NCI-H460 (cell line): ENCODE measurements around the gene IFNAR1. TPM values are rescaled to one million over a fixed set of nuclear protein-coding genes. Genes with fewer than 3 reads are reported as not detected.
A peak's percentile ranks its signal among the peaks of the same experiment; 100 is the strongest.
"Not testable (repeated sequence)": the region's sequence is repeated elsewhere in the genome, so short reads cannot be mapped to it uniquely, and the experiment has no call there.

ENCODE experiments used
- DNase-seq: peaks from one replicate; pipeline ENCODE4 v3.0.0-alpha.2; 2016; ENCODE audit warnings: low read depth; ENCODE audit errors: extremely low read depth
- total RNA-seq: library from RNA; depleted of rRNA; stranded (reverse); fragments of >200 nt; shearing (Covaris generic); gene quantifications from 2 replicates; pipeline ENCODE4 v1.2.3, GENCODE V29; 2014

The IFNAR1 gene
- total RNA-seq, 1 experiment from 2014 or later: 11.0 TPM

DNA sequence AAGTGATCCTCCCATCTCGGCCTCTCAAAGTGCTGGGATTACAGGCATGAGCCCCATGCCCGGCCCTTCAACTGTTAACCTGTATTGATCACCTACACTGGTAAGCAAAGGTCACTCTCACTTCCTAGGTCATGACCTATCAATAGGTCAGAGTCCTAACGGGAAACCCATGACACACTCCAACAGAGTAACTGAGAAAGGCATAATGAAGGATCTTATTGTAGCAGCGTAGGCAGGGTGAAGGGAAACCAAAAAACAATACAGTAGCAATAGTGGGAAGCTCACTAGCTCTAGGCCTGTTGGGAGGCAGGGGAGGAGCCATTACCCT, 19.5 kb upstream of the IFNAR1 start:
- DNase-seq: no peak

- DNase-seq: no peak
Measured at GRCh38 chr21:33305938-33306337, 18.8 kb upstream of the IFNAR1 start.

DNA sequence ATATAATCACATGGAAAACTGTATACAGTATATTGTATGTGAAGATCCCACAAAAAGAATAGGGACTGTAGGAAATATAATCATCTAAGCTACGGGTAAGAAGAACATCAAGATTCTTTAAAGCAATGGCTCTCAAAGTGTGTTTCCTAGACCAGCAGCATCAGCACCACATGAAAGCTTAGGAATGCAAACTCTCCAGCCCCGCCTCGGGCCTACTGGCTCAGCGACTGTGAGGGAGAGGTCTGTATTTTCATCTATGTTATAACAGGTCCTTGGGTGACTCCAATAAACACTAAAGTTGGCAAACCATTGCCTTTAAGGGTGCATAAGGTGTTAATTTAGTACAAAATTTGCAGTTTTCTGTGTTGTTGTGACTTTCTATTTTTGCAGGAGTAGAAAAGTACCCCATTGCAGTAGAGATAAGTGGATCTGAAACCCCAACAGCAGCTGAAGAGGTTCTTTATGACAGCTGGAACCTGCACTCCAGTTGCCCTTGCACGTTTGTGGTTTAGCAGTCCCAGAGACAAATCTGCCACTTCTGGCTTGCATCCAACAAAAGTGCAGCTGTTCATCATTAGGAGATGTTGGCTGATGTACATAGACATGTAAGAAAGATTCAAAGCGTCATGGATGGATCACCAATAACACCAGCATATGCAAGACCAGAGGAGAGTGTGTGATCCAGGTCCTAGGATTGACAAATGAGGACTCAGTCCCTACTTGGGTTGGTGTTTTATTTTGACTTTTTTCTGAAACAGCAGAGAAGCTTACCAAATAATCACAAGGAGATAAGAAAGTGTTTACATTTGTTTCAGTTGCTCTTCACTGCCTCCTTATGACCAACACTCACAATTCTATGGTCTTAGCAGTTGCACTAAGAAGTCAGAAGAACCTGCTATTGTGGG, 15.9 kb upstream of the IFNAR1 start:
- DNase-seq: no peak

- no peak for DNase-seq
Measured at GRCh38 chr21:33309778-33310177, 15.0 kb upstream of the IFNAR1 start.

DNA sequence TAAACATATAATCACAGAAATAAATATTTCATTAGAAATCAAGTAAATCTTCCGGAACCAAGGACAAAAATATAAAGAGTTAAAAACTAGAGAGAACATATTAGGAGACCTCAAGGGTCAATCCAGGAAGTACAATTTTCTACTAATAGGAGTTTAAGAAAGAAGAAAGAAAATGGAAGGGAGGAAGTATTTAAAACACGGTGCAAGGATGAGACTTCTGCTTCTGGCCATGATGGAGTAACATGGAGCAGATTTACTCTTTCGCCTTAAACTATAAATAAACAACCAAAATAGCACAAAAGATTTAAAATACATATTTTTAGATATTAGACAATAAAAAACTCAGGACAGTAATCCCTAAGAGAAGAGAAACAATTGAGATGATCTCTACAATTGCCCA, 12.6 kb upstream of the IFNAR1 start:
- DNase-seq: no peak

DNA sequence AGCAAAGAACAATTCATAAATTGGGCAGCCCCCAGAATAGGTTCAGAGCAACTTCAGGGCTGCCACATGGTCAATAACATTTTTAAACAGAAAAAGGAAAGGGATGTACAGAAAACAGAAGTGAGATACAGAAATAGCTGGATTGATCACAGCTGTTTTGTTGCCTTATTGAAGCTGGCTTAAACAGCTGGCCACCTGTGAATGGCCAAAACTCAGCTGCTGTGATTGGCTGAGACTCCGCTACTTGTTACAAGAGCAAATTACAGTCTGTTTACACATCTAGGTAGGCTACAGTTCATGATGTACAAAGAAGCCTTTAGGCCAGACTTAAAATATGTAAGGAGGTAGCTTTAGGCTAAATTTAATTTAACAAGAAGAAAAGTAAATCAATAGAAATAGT, 11.6 kb upstream of the IFNAR1 start:
- DNase-seq: no peak

DNA sequence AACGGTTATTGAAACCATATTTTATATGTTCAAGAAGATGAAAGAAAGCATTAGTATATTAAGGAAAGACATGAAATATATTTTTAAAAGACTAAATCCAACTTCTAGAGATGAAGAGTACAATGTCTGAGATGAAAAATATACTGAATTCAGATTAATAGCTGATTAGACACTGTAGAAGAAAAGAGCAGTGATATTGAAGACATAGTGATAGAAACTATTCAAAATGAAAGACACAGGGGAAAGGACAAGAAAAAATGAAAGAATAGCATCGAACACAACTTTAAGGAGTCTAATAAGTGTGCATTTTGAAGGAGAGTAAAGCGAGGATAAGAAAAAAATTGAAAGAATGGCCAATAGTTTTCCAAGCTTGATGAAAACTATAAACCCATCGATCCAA, 11.2 kb upstream of the IFNAR1 start:
- DNase-seq: no peak

GRCh38 chr21:33314111-33314510, 10.7 kb upstream of the IFNAR1 start:
- DNase-seq: no peak

GRCh38 chr21:33315946-33316710, 8.6 kb upstream of the IFNAR1 start:
- DNase-seq: no peak

- DNase-seq: no peak
Measured at GRCh38 chr21:33317145-33317544, 7.6 kb upstream of the IFNAR1 start.

DNA sequence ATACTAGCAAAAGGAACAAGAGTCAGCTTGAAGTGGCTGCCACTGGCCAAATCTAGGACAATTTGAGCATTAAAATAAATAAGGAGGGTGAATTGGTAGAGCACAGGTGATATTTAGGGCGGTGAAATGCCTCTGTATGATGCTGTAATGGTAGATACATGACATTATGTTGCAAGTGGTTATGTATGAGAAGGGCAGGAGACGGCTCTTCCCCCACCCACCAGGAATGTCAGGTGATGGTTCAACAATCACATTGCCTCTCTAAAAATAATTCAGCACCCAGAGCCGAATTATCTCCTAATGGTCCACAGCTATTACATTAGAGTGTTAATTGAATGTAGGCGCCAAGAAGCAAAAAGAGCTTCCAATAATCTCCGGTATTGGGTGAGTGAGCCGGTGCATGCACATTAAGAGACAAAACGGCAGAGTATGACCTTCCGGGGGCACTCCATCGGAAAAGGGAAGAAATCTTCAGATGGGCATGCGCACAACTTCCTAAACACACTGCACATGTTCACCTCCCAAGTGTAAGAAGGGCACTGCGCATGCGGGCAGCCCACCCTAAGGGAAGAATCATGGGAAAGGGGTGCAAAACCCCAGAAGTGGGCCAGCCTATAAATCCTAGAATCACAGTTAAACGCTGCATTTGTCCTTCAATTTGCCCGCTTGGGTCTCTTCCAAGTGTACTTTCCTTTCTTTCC, 6.8 kb upstream of the IFNAR1 start:
- DNase-seq: no peak

DNA sequence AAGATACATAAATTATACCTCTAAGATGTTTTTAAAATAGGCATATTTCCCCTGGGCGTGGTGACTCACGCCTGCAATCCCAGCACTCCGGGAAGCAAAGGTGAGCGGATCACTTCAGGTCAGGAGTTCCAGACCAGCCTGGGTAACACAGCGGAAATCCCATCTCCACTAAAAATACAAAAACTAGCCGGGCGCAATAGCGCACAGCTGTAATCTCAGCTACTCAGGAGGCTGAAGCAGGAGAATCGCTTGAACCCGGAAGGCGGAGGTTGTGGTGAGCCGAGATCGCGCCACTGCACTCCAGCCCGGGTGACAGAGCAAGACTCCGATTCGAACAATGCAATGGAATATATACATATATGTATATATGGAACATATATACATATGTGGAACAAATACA, 3.8 kb upstream of the IFNAR1 start:
- not testable (repeated sequence) for DNase-seq

- DNase-seq: not testable (repeated sequence)
Measured at GRCh38 chr21:33323610-33324009, 1.2 kb upstream of the IFNAR1 start.

DNA sequence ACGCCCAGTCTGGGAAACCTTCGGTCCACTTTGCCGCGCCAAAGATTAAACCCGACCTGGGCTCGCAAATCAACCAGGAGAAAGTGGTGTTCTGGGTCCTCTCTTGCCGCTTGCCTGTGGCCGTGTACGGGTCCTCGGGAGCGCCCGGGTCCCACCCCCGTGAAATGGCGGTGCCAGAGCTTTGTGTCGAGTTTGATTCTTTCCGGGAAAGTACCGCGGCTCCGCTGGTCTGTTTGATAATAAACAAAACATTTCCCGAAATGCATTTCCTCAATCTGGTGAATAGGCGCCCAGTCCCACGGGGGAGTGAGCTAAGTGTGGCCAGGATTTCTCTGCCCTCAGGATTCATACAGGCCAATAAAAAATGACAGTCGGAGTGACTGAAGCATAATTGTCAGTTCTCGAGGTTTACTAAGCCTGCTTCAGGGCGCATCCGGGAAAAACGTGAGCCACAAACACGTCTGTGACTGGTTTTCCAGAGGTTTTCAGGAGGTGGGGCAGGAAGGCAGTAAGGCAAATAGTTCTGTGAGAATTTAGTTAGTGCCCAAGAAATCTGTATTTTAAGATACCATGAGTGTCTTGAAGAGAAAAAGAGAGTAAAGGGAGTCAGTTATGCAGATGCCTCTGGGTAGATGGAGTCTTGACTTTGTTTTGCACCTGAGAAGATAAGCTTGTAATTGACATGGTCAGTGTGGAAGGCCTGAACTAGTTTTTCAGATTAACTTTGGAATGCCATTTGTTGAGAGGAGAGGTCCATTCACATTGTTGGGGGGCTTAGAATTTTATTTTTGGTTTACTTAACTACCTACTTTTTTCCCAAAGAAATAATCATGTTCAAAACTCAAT, 675 bp downstream of the IFNAR1 start:
- peak; percentile 6 for DNase-seq

- no peak for DNase-seq
Measured at GRCh38 chr21:33327326-33327725, 2.6 kb downstream of the IFNAR1 start.

DNA sequence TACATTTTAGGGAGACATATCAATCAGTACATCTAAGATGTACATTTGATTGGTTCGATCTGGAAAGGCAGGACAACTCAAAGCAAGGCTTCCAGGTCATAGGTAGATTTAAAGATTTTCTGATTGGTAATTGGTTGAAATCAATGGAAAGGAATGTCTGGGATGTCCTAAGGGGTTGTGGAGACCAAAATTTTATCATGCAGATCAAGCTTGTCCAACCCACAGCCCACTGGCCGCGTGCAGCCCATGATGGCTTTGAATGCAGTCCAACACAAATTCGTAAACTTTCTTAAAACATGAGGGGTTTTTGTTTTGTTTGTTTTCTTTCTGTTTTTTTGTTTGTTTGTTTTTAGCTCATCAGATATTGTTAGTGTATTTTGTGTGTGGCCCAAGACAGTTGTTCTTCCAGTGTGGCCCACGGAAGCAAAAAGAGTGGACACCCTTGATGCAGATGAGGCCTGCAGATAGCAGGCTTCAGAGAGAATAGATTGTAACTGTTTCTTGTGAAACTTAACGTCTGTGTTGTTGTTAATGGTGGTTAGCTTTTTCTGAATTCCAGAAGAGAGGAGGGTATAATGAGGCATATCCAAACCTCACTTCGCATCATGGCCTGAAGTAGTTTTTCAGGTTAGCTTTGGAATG, 3.1 kb downstream of the IFNAR1 start:
- DNase-seq: no peak

DNA sequence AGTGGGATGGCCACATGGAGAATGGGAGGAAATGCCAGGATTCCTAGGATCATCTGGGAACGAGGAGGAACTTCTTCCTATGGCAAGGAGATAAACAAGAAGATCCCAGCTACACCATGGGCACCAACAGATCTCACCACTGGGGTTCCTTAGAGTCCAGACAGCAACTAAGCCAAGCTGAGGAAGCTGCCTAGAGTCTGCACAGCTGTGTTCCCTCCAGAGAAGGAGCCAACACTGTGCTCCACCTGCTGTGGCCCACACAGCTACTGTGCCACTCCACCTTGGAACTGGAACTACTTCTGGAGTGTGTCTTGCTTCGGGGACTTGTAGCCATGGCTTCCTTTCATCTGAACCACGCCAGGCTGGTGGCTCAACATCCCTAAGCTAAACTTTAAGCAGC, 6.0 kb downstream of the IFNAR1 start:
- DNase-seq: no peak

GRCh38 chr21:33332143-33332542, 7.4 kb downstream of the IFNAR1 start:
- no peak for DNase-seq

GRCh38 chr21:33334191-33334590, 9.4 kb downstream of the IFNAR1 start:
- DNase-seq: no peak

GRCh38 chr21:33334824-33335223, 10.1 kb downstream of the IFNAR1 start:
- DNase-seq: no peak
